Measurements from ENCODE around the gene HPN. TPM values are rescaled to one million over a fixed set of nuclear protein-coding genes. Genes with fewer than 3 reads are reported as not detected.

HPN gene
- total and polyA plus RNA-seq, 2 of the 13 experiments (the other 11 are each of a cell fraction or from before 2014, with no cell fraction given), result 46.7 to 261 TPM

DNA sequence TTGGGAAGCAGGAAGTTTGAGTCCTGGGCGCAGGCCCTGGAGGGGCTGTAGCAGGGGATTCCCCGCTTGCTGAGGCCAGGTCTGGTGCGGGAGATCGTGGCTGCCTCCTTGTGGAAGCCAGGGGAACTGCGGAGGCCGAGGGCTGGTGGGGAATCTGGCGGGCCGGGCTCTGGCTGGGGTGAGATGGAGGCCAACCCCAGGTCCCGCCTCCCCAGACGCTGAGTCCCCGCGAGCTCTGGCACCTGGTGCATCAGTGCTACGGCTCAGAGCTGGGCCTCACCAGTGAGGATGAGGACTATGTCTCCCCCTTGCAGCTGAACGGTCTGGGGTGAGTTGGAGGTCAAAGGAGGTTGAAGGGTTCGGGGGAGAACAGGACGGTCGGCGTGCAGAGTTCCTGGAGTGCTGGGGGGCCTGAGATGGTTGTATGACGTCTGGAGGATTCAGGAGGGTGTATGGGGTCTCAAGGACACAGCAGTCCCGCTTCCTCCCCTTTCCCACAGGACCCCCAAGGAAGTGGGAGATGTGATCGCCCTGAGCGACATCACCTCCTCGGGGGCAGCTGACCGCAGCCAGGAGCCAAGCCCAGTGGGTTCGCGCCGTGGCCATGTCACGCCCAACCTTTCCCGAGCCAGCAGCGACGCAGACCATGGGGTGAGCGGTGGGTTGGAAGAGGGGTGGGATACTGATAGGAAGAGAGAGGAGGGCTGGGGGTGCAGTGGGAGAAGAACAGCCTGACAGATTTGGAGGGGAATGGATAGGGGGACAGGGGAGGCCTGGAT is 28.3 kb upstream of the HPN start (continued):
- TF ChIP-seq HOXA3 (CRISPR knock-in tag; IDR thresholded peaks at IDR 0.05), result peak; percentile 53; the same call in 1 of the 2 replicates
- TF ChIP-seq, protein P1, sequence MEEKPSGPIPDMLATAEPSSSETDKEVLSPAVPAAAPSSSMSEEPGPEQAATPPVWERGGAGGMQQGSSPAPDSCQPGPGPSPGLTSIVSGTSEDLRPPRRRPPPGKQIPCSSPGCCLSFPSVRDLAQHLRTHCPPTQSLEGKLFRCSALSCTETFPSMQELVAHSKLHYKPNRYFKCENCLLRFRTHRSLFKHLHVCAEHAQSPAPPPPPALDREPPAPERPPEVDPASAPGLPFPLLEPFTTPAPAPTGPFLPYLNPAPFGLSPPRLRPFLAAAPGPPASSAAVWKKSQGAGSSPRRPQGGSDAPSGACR (CRISPR knock-in tag; IDR thresholded peaks at IDR 0.05), result 0 out of 2 replicates have a peak, but pooled peaks have one; percentile 36
- no peak for TF ChIP-seq JUND (CRISPR knock-in tag; IDR thresholded peaks at IDR 0.05)
- TF ChIP-seq MTA1 (CRISPR knock-in tag; IDR thresholded peaks at IDR 0.05; ENCODE audit: borderline replicate concordance), result no peak
- 0 out of 2 replicates have a peak, but pooled peaks have one; percentile 32 for TF ChIP-seq BRCA1 (CRISPR knock-in tag; IDR thresholded peaks at IDR 0.05)
- TF ChIP-seq ZNF124 (CRISPR knock-in tag; IDR thresholded peaks at IDR 0.05), result peak; percentile 45; the same call in 1 of the 2 replicates
- peak; percentile 22; the same call in 1 of the 2 replicates for TF ChIP-seq ZFX (CRISPR knock-in tag; IDR thresholded peaks at IDR 0.05; ENCODE audit: low read depth)
- TF ChIP-seq PHF21A (CRISPR knock-in tag; IDR thresholded peaks at IDR 0.05), result peak; percentile 37; the same call in 1 of the 2 replicates
- no peak for TF ChIP-seq NR3C1 (CRISPR knock-in tag; IDR thresholded peaks at IDR 0.05)
- TF ChIP-seq ZNF788 (CRISPR knock-in tag; IDR thresholded peaks at IDR 0.05; ENCODE audit: borderline replicate concordance), result 0 out of 2 replicates have a peak, but pooled peaks have one; percentile 26
- peak; percentile 70 for TF ChIP-seq RBFOX2 (IDR thresholded peaks at IDR 0.05; ENCODE audit: low read depth, low read length)
- TF ChIP-seq RXRA (CRISPR knock-in tag; IDR thresholded peaks at IDR 0.05), result peak; percentile 57; the same call in 1 of the 2 replicates
- TF ChIP-seq, protein P2, sequence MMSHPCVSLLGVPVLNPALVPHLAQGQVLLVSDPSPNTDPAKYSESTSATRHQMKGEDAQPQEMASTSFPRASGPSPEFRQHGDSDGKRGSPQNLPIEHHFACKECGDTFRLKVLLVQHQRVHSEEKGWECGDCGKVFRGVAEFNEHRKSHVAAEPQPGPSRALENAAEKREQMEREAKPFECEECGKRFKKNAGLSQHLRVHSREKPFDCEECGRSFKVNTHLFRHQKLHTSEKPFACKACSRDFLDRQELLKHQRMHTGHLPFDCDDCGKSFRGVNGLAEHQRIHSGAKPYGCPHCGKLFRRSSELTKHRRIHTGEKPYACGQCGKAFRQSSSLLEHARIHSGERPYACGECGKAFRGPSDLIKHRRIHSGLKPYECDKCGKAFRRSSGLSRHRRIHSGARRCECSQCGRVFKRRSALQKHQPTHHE (CRISPR knock-in tag; IDR thresholded peaks at IDR 0.05; ENCODE audit: borderline replicate concordance), result 0 out of 2 replicates have a peak, but pooled peaks have one; percentile 62
- TF ChIP-seq, protein P3, sequence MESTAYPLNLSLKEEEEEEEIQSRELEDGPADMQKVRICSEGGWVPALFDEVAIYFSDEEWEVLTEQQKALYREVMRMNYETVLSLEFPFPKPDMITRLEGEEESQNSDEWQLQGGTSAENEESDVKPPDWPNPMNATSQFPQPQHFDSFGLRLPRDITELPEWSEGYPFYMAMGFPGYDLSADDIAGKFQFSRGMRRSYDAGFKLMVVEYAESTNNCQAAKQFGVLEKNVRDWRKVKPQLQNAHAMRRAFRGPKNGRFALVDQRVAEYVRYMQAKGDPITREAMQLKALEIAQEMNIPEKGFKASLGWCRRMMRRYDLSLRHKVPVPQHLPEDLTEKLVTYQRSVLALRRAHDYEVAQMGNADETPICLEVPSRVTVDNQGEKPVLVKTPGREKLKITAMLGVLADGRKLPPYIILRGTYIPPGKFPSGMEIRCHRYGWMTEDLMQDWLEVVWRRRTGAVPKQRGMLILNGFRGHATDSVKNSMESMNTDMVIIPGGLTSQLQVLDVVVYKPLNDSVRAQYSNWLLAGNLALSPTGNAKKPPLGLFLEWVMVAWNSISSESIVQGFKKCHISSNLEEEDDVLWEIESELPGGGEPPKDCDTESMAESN (CRISPR knock-in tag; conservative IDR thresholded peaks at IDR 0.05), result peak; percentile 80; the same call in 1 of the 2 replicates
- 0 out of 2 replicates have a peak, but pooled peaks have one; percentile 13 for TF ChIP-seq POGZ (CRISPR knock-in tag; IDR thresholded peaks at IDR 0.05)
- TF ChIP-seq MEIS2 (CRISPR knock-in tag; IDR thresholded peaks at IDR 0.05), result 0 out of 2 replicates have a peak, but pooled peaks have one; percentile 64
- TF ChIP-seq, protein P4, sequence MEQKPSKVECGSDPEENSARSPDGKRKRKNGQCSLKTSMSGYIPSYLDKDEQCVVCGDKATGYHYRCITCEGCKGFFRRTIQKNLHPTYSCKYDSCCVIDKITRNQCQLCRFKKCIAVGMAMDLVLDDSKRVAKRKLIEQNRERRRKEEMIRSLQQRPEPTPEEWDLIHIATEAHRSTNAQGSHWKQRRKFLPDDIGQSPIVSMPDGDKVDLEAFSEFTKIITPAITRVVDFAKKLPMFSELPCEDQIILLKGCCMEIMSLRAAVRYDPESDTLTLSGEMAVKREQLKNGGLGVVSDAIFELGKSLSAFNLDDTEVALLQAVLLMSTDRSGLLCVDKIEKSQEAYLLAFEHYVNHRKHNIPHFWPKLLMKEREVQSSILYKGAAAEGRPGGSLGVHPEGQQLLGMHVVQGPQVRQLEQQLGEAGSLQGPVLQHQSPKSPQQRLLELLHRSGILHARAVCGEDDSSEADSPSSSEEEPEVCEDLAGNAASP (CRISPR knock-in tag; IDR thresholded peaks at IDR 0.05; ENCODE audit: borderline replicate concordance), result no peak
- no peak for TF ChIP-seq ZNF792 (CRISPR knock-in tag; IDR thresholded peaks at IDR 0.05)
- 0 out of 2 replicates have a peak, but pooled peaks have one; percentile 51 for TF ChIP-seq FOXC1 (CRISPR knock-in tag; IDR thresholded peaks at IDR 0.05; ENCODE audit: borderline replicate concordance)
- TF ChIP-seq, protein P5, sequence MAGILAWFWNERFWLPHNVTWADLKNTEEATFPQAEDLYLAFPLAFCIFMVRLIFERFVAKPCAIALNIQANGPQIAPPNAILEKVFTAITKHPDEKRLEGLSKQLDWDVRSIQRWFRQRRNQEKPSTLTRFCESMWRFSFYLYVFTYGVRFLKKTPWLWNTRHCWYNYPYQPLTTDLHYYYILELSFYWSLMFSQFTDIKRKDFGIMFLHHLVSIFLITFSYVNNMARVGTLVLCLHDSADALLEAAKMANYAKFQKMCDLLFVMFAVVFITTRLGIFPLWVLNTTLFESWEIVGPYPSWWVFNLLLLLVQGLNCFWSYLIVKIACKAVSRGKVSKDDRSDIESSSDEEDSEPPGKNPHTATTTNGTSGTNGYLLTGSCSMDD (CRISPR knock-in tag; IDR thresholded peaks at IDR 0.05), result no peak
- no peak for TF ChIP-seq ZNF430 (CRISPR knock-in tag; IDR thresholded peaks at IDR 0.05)
- TF ChIP-seq ZBTB7A (CRISPR knock-in tag; IDR thresholded peaks at IDR 0.05), result peak; percentile 32; the same call in 1 of the 2 replicates
- TF ChIP-seq RFX1 (IDR thresholded peaks at IDR 0.05), result no peak
- TF ChIP-seq SETDB1 (CRISPR knock-in tag; IDR thresholded peaks at IDR 0.05; ENCODE audit: borderline replicate concordance), result no peak
